IPS DF 6.9 (cell line): ENCODE data around the gene OR5A1.

Experiments used
- DNase-seq: peaks from one replicate; pipeline ENCODE4 v3.0.0-alpha.2; 2013; ENCODE audit warnings: low read depth, low spot score
- H3K27ac ChIP-seq: one replicate; pipeline ENCODE4 v1.5.1; 2013; ENCODE audit warnings: low read length, control low read depth
- H3K27me3 ChIP-seq: 2 replicates; pipeline ENCODE4 v1.6.1; 2013; ENCODE audit warnings: mild to moderate bottlenecking, low read length; ENCODE audit not compliant: control insufficient read depth, insufficient read depth
- H3K36me3 ChIP-seq: 2 replicates; pipeline ENCODE4 v1.6.1; 2013; ENCODE audit warnings: low read length; ENCODE audit not compliant: control insufficient read depth, insufficient read depth
- H3K4me1 ChIP-seq: 2 replicates; pipeline ENCODE4 v1.6.1; 2013; ENCODE audit warnings: low read length; ENCODE audit not compliant: control insufficient read depth, insufficient read depth
- H3K4me3 ChIP-seq: 2 replicates; pipeline ENCODE4 v1.5.1; 2013; ENCODE audit warnings: mild to moderate bottlenecking, low read length
- H3K9me3 ChIP-seq: 2 replicates; pipeline ENCODE4 v1.6.1; 2013; ENCODE audit warnings: low read length, inconsistent platforms; ENCODE audit not compliant: control insufficient read depth, insufficient read depth
- WGBS: extraction: QIAGEN DNeasy Blood & Tissue Kit; methylation state at CpG from one replicate; pipeline ENCODE4 v1.1.7; 2013; ENCODE audit warnings: mixed read lengths, missing lambda C conversion rate; ENCODE audit not compliant: insufficient read length, insufficient coverage; 5-methylcytosine and 5-hydroxymethylcytosine counted together

Gene OR5A1

DNA sequence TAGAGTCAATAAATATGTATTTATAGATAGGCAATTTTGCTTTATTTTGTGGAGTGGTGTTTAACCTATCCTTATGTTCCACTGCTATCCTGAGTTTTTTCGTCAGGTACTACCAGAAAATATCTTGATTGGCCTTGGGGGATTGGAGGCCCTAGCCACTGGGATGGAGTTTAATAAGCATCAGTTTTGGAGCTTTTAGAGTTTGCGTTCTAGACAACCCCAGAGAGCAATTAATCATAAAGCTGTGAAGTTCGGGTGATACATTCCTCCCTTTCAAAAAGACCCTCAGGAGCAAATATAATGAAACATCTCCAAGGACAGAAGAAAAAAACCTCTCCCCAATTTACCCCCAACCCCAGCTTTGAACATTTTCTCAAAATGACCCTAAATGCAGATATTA, at the start of gene OR5A1:
Gene OR5A1 (plus strand): TSS at position 301 of the 400 bp plus-strand sequence. CDS start 6,700 bp downstream, outside the sequence.
- whole genome bisulfite sequencing: no CpG with 5 or more reads among the region's 3 CpGs

GRCh38 chr11:59394186-59394585, 42.1 kb upstream of the OR5A1 start:
- Histone ChIP-seq H3K9me3 (no peaks in the 10 kb centered on the region; the same call in 1 of the 2 replicates), H3K4me3 (no peak overlapping the region), H3K4me1 (no peaks in the 10 kb centered on the region), H3K27me3 (no peaks in the 10 kb centered on the region), H3K36me3 (no peaks in the 10 kb centered on the region), H3K27ac (no peak overlapping the region)
- DNase-seq: no peak

More for the DNA sequence above, at the start of gene OR5A1:
- H3K27me3 ChIP-seq: no peaks in the 10 kb centered on the region
- H3K27ac ChIP-seq: no peak within 1 kb of the TSS
- H3K36me3 ChIP-seq: no peaks in the 10 kb centered on the region
- H3K9me3 ChIP-seq: no peaks in the 10 kb centered on the region
- no peak for DNase-seq
- H3K4me1 ChIP-seq: no peaks in the 10 kb centered on the region
- no peak within 1 kb of the TSS for H3K4me3 ChIP-seq

- H3K9me3 ChIP-seq: no peaks in the 10 kb centered on the region
- no peaks in the 10 kb centered on the region for H3K27me3 ChIP-seq
- no peak overlapping the region for H3K27ac ChIP-seq
- WGBS: no CpG with 5 or more reads among the region's 3 CpGs
- H3K4me1 ChIP-seq: no peaks in the 10 kb centered on the region
- no peak overlapping the region for H3K4me3 ChIP-seq
- no peaks in the 10 kb centered on the region for H3K36me3 ChIP-seq
- no peak for DNase-seq
These were observed 35.6 kb upstream of the OR5A1 start for GRCh38 chr11:59400461-59401261.

DNA sequence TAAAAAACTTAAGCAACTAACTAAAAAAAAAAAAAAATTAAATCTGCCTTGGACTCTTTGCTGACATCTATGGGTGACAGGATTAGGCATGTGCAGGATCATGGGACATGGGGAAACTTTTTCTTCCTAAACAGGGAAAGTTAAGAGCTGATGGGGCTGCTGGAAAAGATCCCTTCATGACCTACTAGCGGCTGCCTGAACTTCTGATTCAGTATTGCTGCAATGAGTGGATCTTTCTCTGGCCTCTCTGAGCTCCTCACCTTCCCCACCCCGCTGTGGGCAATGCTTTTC, 35.1 kb upstream of the OR5A1 start:
- DNase-seq: no peak
- Histone ChIP-seq H3K36me3 (no peaks in the 10 kb centered on the region), H3K9me3 (no peaks in the 10 kb centered on the region), H3K4me1 (no peaks in the 10 kb centered on the region), H3K27me3 (no peaks in the 10 kb centered on the region), H3K4me3 (no peak overlapping the region), H3K27ac (no peak overlapping the region)
- WGBS: no CpG with 5 or more reads among the region's 2 CpGs

GRCh38 chr11:59403546-59403945, 32.7 kb upstream of the OR5A1 start:
- Histone ChIP-seq H3K9me3 (no peaks in the 10 kb centered on the region), H3K4me3 (no peak overlapping the region), H3K36me3 (no peaks in the 10 kb centered on the region), H3K27ac (no peak overlapping the region), H3K27me3 (no peaks in the 10 kb centered on the region), H3K4me1 (no peaks in the 10 kb centered on the region)
- DNase-seq: no peak

- WGBS: no CpG with 5 or more reads among the region's 2 CpGs
- Histone ChIP-seq H3K27me3 (no peaks in the 10 kb centered on the region), H3K4me1 (no peaks in the 10 kb centered on the region), H3K27ac (no peak overlapping the region), H3K36me3 (no peaks in the 10 kb centered on the region), H3K9me3 (no peaks in the 10 kb centered on the region), H3K4me3 (no peak overlapping the region)
- DNase-seq: no peak
These were observed 22.6 kb upstream of the OR5A1 start for GRCh38 chr11:59413646-59414045.

DNA sequence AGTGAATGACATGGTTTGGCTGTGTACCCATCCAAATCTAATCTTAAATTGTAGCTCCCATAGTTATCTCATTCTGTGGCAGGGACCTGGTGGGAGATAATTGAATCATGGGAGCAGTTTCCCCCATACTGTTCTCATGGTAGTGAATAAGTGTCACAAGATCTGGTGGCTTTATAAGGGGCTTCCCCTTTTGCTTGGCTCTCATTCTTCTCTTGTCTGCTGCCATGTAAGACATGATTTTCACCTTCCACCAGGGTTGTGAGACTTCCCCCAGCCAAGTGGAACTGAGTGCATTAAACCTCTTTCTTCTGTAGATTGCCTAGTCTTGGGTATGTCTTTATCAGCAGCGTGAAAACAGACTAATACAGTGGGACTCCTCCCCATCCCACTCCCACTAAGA, 21.2 kb upstream of the OR5A1 start:
- Histone ChIP-seq H3K4me3 (no peak overlapping the region), H3K27me3 (no peaks in the 10 kb centered on the region), H3K27ac (no peak overlapping the region), H3K36me3 (no peaks in the 10 kb centered on the region), H3K4me1 (no peaks in the 10 kb centered on the region), H3K9me3 (no peaks in the 10 kb centered on the region)
- DNase-seq: no peak
- WGBS: no CpG with 5 or more reads among the region's 1 CpG

GRCh38 chr11:59416613-59417012, 19.7 kb upstream of the OR5A1 start:
- no peaks in the 10 kb centered on the region for H3K27me3 ChIP-seq
- no peak overlapping the region for H3K27ac ChIP-seq
- H3K4me1 ChIP-seq: no peaks in the 10 kb centered on the region
- no CpG with 5 or more reads among the region's 5 CpGs for WGBS
- no peak overlapping the region for H3K4me3 ChIP-seq
- H3K36me3 ChIP-seq: no peaks in the 10 kb centered on the region
- DNase-seq: no peak
- H3K9me3 ChIP-seq: no peaks in the 10 kb centered on the region

DNA sequence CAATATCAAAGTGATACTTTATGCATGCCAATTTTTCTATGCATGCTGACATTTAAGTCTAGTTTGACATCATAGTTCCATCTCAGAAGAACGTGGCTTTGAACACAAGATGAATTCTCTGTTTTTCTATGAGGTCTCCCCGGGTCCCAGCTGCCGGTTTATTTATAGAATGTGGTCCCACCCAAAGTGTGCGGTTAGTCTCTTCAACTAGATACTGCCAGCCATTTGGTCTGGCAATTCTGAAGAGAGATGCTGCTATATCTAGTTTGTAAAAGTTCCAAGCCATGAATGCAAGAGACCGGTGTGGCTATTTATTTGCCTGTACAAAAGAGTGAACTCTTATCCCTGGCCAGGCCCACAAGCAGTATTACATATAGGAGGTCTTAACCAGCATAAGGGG, 19.2 kb upstream of the OR5A1 start:
- Histone ChIP-seq H3K9me3 (no peaks in the 10 kb centered on the region), H3K27ac (no peak overlapping the region), H3K27me3 (no peaks in the 10 kb centered on the region), H3K4me1 (no peaks in the 10 kb centered on the region), H3K36me3 (no peaks in the 10 kb centered on the region), H3K4me3 (no peak overlapping the region)
- no peak for DNase-seq
- WGBS: no CpG with 5 or more reads among the region's 5 CpGs

DNA sequence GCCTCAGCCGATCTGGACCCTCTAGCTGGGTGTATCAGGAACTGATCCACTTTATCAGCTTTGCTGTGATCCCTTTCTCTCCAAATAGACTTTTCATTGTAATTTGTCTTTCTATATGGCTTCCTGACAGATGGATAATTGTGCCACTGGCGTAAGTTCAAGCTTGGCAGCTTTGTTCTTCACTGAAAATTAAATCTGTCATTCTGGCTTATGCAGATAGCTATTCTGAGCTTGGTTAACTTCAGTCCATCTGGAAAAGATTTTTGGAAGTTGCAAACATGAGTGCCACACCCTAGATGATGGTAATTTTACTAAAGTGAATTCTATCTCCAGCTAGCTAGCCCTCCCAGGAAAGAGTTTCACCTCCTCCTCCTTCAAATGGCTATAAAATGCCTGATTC, 18.1 kb upstream of the OR5A1 start:
- Histone ChIP-seq H3K4me1 (no peaks in the 10 kb centered on the region), H3K9me3 (no peaks in the 10 kb centered on the region), H3K4me3 (no peak overlapping the region), H3K27me3 (no peaks in the 10 kb centered on the region), H3K36me3 (no peaks in the 10 kb centered on the region), H3K27ac (no peak overlapping the region)
- WGBS: no CpG with 5 or more reads among the region's 2 CpGs
- no peak for DNase-seq

- H3K4me3 ChIP-seq: no peak overlapping the region
These were observed 12.4 kb upstream of the OR5A1 start for GRCh38 chr11:59423835-59424234.

More at GRCh38 chr11:59423835-59424234, 12.4 kb upstream of the OR5A1 start:
- no peak for DNase-seq
- no peaks in the 10 kb centered on the region for H3K36me3 ChIP-seq
- no peaks in the 10 kb centered on the region; the same call in 1 of the 2 replicates for H3K4me1 ChIP-seq
- H3K27me3 ChIP-seq: no peaks in the 10 kb centered on the region
- H3K27ac ChIP-seq: no peak overlapping the region
- no CpG with 5 or more reads among the region's 2 CpGs for WGBS
- no peaks in the 10 kb centered on the region for H3K9me3 ChIP-seq
